Keratinocyte (primary cell): ENCODE data around the gene NRSN2. TPM values are rescaled to one million over a fixed set of nuclear protein-coding genes. Genes with fewer than 3 reads are reported as not detected.

Experiments
- DNase-seq: peaks from one replicate; pipeline ENCODE4 v3.0.0-alpha.2; 2011; ENCODE audit warnings: low read depth, missing footprints, low spot score
- FAIRE-seq: peaks from 2 replicates; lab custom pipeline; 2011; peaks lifted over from hg19 to GRCh38; lab: Jason Lieb, UNC
- H2AFZ ChIP-seq: 2 replicates; pipeline ENCODE4 v1.6.0; 2012; ENCODE audit warnings: low read length, control low read depth, inconsistent platforms; ENCODE audit not compliant: control insufficient read depth
- H3K27ac ChIP-seq: 2 replicates; pipeline ENCODE4 v1.5.1; 2011; ENCODE audit warnings: low read length; ENCODE audit not compliant: control insufficient read depth, insufficient read depth
- H3K27me3 ChIP-seq: 3 replicates; pipeline ENCODE4 v1.6.0; 2011; ENCODE audit warnings: low read length; ENCODE audit not compliant: control insufficient read depth, insufficient read depth; ENCODE audit errors: extremely low read depth
- H3K36me3 ChIP-seq, 2 experiments: 2 replicates in 1 of 2; 3 replicates in 1 of 2; pipeline ENCODE4 v1.5.1; 2011; ENCODE audit warnings: low read length in 2 of 2, mild to moderate bottlenecking in 1 of 2; ENCODE audit not compliant: control insufficient read depth in 2 of 2, insufficient read depth in 2 of 2; ENCODE audit errors: extremely low read depth in 1 of 2
- H3K4me1 ChIP-seq: 3 replicates; pipeline ENCODE4 v1.5.1; 2011; ENCODE audit warnings: low read length; ENCODE audit not compliant: control insufficient read depth, insufficient read depth; ENCODE audit errors: extremely low read depth
- H3K4me2 ChIP-seq: 3 replicates; pipeline ENCODE4 v1.6.0; 2011; ENCODE audit warnings: low read depth, low read length; ENCODE audit not compliant: control insufficient read depth, insufficient read depth; ENCODE audit errors: extremely low read depth
- H3K4me3 ChIP-seq, 3 experiments: fragments of 200-600 bp in 1 of 3; sonication (generic) in 1 of 3; 2 replicates in 2 of 3; 3 replicates in 1 of 3; pipeline ENCODE4 v1.5.1; 2011 to 2016; ENCODE audit warnings: low read length in 3 of 3, mild to moderate bottlenecking in 3 of 3, control low read depth in 2 of 3, inconsistent platforms in 1 of 3, low read depth in 1 of 3, mixed read lengths in 1 of 3, mixed run types in 1 of 3, moderate library complexity in 1 of 3; ENCODE audit not compliant: control insufficient read depth in 2 of 3, insufficient read depth in 2 of 3; ENCODE audit errors: extremely low read depth in 1 of 3
- H3K79me2 ChIP-seq: 2 replicates; pipeline ENCODE4 v1.6.0; 2012; ENCODE audit warnings: low read length; ENCODE audit not compliant: control insufficient read depth, insufficient read depth
- H3K9ac ChIP-seq: 3 replicates; pipeline ENCODE4 v1.6.0; 2011; ENCODE audit warnings: low read length; ENCODE audit not compliant: control insufficient read depth, insufficient read depth; ENCODE audit errors: extremely low read depth
- H3K9me1 ChIP-seq: 3 replicates; pipeline ENCODE4 v1.6.0; 2011; ENCODE audit warnings: low read length; ENCODE audit not compliant: control insufficient read depth, insufficient read depth; ENCODE audit errors: extremely low read depth
- H3K9me3 ChIP-seq: 2 replicates; pipeline ENCODE4 v1.5.1; 2012; ENCODE audit warnings: low read depth, low read length; ENCODE audit not compliant: control insufficient read depth
- H4K20me1 ChIP-seq: 3 replicates; pipeline ENCODE4 v1.6.0; 2011; ENCODE audit warnings: low read length; ENCODE audit not compliant: control insufficient read depth, insufficient read depth; ENCODE audit errors: extremely low read depth
- EZH2 ChIP-seq: IDR thresholded peaks from one replicate; pipeline ENCODE4 v1.6.1; 2012; ENCODE audit warnings: inconsistent platforms, mild to moderate bottlenecking, low read length, moderate library complexity
- dilution Hi-C: fragments of 300-500 bp; cut with MboI; formaldehyde crosslinking; loops from one replicate; pipeline ENCODE4 v1.7.0; 2020; ENCODE audit warnings: low sequenced_read_pairs; ENCODE audit not compliant: extremely low pct_ligation_motif_present
- polyA plus RNA-seq, 5 experiments: library from polyadenylated mRNA; depleted of rRNA in 3 of 5; stranded (reverse) in 3 of 5; stranded (forward) in 1 of 5; unstranded in 1 of 5; fragments of >200 nt; gene quantifications; 1 replicate in 1 of 5; 2 replicates in 3 of 5; 3 replicates in 1 of 5; pipeline versions ENCODE4 v1.2.1 to v1.2.3, GENCODE V29; 2011 to 2012; ENCODE audit warnings: missing spikeins in 2 of 5, low read depth in 1 of 5, low replicate concordance in 1 of 5
- TF ChIP-seq, protein P1 (sequence below), 3 experiments: IDR thresholded peaks in 1 of 3; conservative IDR thresholded peaks in 1 of 3; optimal IDR thresholded peaks in 1 of 3; 2 replicates in 2 of 3; 3 replicates in 1 of 3; pipeline versions ENCODE3 to v1.5.1; 2011; ENCODE audit warnings: low read length in 3 of 3, mild to moderate bottlenecking in 3 of 3, moderate library complexity in 2 of 3, control low read depth in 1 of 3, inconsistent platforms in 1 of 3; ENCODE audit not compliant: insufficient read depth in 2 of 3; ENCODE audit errors: extremely low read depth in 1 of 3

The NRSN2 gene
- polyA plus RNA-seq, 1 donor (not counting 4 experiments of a cell fraction or from before 2014, with no cell fraction given), result 10.4 TPM

GRCh38 chr20:358891-359555, 12.1 kb downstream of the NRSN2 start:
- no peak for FAIRE-seq
- dilution Hi-C loops, result no loop called here
- no peak overlapping the region for H3K9ac ChIP-seq

GRCh38 chr20:361561-361960, 14.7 kb downstream of the NRSN2 start:
- TF ChIP-seq, protein P1, sequence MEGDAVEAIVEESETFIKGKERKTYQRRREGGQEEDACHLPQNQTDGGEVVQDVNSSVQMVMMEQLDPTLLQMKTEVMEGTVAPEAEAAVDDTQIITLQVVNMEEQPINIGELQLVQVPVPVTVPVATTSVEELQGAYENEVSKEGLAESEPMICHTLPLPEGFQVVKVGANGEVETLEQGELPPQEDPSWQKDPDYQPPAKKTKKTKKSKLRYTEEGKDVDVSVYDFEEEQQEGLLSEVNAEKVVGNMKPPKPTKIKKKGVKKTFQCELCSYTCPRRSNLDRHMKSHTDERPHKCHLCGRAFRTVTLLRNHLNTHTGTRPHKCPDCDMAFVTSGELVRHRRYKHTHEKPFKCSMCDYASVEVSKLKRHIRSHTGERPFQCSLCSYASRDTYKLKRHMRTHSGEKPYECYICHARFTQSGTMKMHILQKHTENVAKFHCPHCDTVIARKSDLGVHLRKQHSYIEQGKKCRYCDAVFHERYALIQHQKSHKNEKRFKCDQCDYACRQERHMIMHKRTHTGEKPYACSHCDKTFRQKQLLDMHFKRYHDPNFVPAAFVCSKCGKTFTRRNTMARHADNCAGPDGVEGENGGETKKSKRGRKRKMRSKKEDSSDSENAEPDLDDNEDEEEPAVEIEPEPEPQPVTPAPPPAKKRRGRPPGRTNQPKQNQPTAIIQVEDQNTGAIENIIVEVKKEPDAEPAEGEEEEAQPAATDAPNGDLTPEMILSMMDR (optimal IDR thresholded peaks at IDR 0.05 in 1 of 3, IDR thresholded peaks at IDR 0.05 in 1 of 3, conservative IDR thresholded peaks at IDR 0.05 in 1 of 3; ENCODE audit: extremely low read depth in 1 of 3, insufficient read depth in 2 of 3, low read length in 3 of 3), result no peak
- TF ChIP-seq EZH2, result no peak

More at GRCh38 chr20:358891-359555, 12.1 kb downstream of the NRSN2 start:
- H3K36me3 ChIP-seq, result no peaks in the 10 kb centered on the region
- no peaks in the 10 kb centered on the region for H3K79me2 ChIP-seq
- H3K27ac ChIP-seq, result no peak overlapping the region
- H4K20me1 ChIP-seq, result no peaks in the 10 kb centered on the region
- H3K4me2 ChIP-seq, result no peak overlapping the region
- H3K27me3 ChIP-seq, result no peaks in the 10 kb centered on the region
- no peak overlapping the region for H3K4me3 ChIP-seq
- no peak for TF ChIP-seq EZH2
- H2AFZ ChIP-seq, result no peak overlapping the region
- H3K4me1 ChIP-seq, result peaks cover 38% of the 10 kb centered on the region
- H3K9me1 ChIP-seq, result no peaks in the 10 kb centered on the region
- no peaks in the 10 kb centered on the region for H3K9me3 ChIP-seq
- DNase-seq, result no peak

More at GRCh38 chr20:361561-361960, 14.7 kb downstream of the NRSN2 start:
- H2AFZ ChIP-seq, result no peak overlapping the region
- dilution Hi-C loops, result no loop called here
- DNase-seq (no peak), FAIRE-seq (no peak)
- no peak overlapping the region for H3K9ac ChIP-seq
- H3K4me3 ChIP-seq, result no peak overlapping the region
- H3K79me2 ChIP-seq, result no peaks in the 10 kb centered on the region
- no peaks in the 10 kb centered on the region for H4K20me1 ChIP-seq
- H3K4me2 ChIP-seq, result no peak overlapping the region
- H3K4me1 ChIP-seq, result peaks cover 61% of the 10 kb centered on the region
- peak overlapping the region; percentile 57 for H3K27ac ChIP-seq
- H3K27me3 ChIP-seq, result no peaks in the 10 kb centered on the region
- no peaks in the 10 kb centered on the region for H3K9me3 ChIP-seq
- H3K9me1 ChIP-seq, result no peaks in the 10 kb centered on the region
- no peaks in the 10 kb centered on the region for H3K36me3 ChIP-seq
